ENCODE results near the gene RC3H1.

RC3H1 gene

DNA sequence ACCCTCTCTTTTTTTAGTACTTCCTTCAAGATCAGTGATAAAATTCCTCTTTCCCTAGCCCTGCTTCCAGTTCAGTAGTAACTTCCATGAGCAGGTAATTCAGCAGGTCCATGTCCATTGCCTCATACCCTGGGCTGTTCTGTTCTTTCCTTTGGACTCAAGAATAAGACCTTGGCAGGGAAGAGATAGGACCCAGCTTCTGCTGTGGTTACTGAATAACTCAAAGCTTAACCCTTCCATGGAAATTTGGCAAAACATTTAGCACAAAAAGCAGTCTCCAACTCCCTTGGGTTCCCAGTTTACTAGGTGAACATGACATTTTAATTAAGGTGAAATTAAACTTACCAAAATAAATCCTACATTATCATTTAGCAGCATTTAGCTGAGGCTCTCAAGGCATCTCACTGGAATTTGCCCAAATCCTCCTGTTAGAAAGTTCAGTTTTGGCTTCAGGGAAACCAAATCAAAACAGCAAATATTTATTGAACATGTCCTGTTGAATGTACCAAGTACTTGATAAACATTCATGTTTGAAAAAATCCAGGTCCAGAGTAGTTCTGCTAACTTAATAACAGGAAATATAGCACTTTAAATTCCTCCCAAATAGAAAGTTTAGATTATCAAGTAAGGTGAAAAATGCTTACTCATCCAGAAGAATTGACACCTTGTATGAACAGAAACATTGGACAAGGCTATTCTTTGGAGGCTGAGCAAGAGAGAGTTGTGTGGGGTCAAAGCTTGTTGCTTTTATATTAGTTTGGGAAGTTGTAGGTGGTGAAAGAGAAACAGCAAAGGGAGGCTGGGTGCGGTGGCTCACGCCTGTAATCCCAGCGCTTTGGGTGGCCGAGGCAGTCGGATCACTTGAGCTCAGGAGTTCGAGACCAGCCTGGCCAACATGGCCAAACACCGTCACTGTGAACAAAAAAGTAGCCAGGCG lies 96.6 kb downstream of the RC3H1 start:
- DNase-seq (ENCODE audit: insufficient read length) = no peak
- no peak for TF ChIP-seq POLR2AphosphoS5 (IDR thresholded peaks at IDR 0.05; ENCODE audit: low read depth, low read length)
- TF ChIP-seq POLR2A (IDR thresholded peaks at IDR 0.05; ENCODE audit: low read depth, low read length) = no peak
- no peak for TF ChIP-seq TAF1 (IDR thresholded peaks at IDR 0.05; ENCODE audit: borderline replicate concordance, low read depth, low read length)
- no peak for FAIRE-seq

DNA sequence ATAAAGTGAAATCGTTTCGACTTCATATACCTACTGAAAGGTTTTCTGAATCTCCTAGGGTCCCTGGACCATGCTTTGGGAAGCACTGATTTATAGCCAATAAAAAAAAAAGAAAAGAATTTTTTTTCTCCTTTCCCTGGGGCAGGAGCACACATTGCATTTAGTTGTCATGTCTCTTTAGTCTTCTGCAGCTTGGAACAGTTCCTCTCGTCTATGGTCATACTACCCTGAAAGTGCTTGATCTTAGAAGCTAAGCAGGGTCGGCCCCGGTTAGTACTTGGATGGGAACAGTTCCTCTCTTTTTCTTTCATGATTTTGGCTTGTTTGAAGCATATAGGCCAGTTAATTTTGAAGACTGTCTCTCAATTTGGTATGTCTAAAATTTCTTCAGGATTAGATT lies 101.3 kb downstream of the RC3H1 start:
- FAIRE-seq (no peak), DNase-seq (ENCODE audit: insufficient read length) (no peak)
- TF ChIP-seq TAF1 (IDR thresholded peaks at IDR 0.05; ENCODE audit: borderline replicate concordance, low read depth, low read length) (no peak), POLR2AphosphoS5 (IDR thresholded peaks at IDR 0.05; ENCODE audit: low read depth, low read length) (no peak), POLR2A (IDR thresholded peaks at IDR 0.05; ENCODE audit: low read depth, low read length) (no peak)

DNA sequence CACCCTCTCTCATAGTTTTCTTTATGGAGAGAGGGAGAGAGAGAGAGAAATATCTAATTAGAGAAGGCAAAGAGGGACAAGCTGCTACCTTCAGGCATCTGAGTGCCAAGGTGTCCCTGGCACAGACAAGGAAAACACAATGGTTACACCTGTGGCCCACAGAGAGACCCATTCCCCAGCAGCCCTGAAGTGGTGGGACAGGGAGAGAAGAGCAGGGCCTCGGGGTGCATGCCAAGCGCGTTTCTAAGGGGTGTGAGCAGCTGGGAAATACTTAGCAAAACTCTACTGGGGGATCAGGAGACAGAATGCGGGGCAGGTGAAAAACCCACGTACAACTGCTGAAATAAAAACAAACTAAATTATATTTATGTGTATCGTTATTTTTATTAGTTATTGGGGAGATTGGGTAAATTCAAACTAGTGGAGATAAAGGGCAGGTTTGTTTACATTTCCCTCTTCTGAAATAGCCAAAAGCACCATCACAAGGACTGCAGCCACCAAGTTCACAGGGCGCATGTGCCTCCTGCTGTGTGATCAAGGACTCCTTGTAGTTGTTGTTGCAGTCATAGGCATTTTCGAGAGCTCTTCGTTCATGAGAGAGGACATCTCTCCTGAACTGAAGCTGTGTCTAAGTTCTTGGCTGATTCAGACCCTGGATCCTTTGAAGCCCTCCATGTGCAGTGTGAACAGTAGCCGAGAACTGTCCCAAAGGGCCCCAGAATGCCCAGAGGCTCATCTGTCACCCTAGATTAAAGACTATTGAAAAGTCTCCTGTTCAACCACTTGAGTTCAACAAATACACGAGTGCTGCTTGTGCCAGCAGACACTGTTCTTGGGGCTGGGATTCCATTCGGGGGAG lies 104.3 kb downstream of the RC3H1 start:
- DNase-seq (ENCODE audit: insufficient read length) = no peak
- no peak for FAIRE-seq
- TF ChIP-seq POLR2AphosphoS5 (IDR thresholded peaks at IDR 0.05; ENCODE audit: low read depth, low read length) = no peak
- no peak for TF ChIP-seq TAF1 (IDR thresholded peaks at IDR 0.05; ENCODE audit: borderline replicate concordance, low read depth, low read length)
- TF ChIP-seq POLR2A (IDR thresholded peaks at IDR 0.05; ENCODE audit: low read depth, low read length) = no peak

DNA sequence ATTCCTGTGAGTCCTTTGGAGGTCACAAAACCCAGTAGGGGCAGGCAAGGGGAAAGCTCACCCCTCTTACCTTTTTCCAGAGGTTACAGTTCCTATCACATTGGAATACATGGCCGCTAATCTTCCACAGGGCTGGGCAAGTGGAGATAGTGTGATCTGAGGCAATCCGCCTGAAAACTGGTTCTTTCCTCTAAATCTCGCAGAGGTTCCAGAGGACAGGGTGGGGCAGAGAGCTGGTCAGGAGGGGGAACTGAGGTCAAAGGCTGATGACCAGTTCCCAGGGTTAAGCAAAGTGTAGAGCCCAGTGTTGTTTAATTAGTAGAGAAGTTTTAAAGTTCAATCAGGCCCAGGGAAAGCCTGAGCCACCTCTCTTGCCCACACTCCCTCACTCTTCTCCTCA lies 105.0 kb downstream of the RC3H1 start, which contains the start of gene SERPINC1:
SERPINC1 (minus strand) TSS at position 179 of the 400 bp plus-strand sequence; CDS start at position 111, 68 bp downstream.
- DNase-seq (ENCODE audit: insufficient read length) (no peak), FAIRE-seq (no peak)
- TF ChIP-seq POLR2A (IDR thresholded peaks at IDR 0.05; ENCODE audit: low read depth, low read length) (no peak), POLR2AphosphoS5 (IDR thresholded peaks at IDR 0.05; ENCODE audit: low read depth, low read length) (no peak), TAF1 (IDR thresholded peaks at IDR 0.05; ENCODE audit: borderline replicate concordance, low read depth, low read length) (no peak)

DNA sequence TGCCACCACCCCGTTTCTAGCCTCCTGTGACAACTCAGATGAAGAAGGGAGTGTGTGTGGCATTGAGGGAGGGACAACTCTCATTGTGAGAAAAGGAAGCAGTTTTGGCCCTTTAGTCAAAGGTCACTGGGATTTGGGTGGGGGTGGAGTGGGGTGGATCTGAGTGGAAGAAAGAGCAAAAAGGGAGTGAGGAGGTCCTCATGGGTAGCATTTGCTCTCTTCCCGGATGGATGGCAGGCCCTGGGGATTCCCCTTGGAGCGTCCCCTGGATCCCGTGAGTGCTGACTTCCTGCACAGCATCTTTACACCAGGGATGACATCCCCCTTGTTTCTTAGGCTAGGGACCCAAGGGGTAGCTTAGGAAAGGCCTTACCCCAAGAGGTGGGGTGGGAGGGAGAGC lies 105.5 kb downstream of the RC3H1 start:
- DNase-seq (ENCODE audit: insufficient read length) (no peak), FAIRE-seq (no peak)
- TF ChIP-seq POLR2AphosphoS5 (IDR thresholded peaks at IDR 0.05; ENCODE audit: low read depth, low read length) (no peak), TAF1 (IDR thresholded peaks at IDR 0.05; ENCODE audit: borderline replicate concordance, low read depth, low read length) (no peak), POLR2A (IDR thresholded peaks at IDR 0.05; ENCODE audit: low read depth, low read length) (no peak)

DNA sequence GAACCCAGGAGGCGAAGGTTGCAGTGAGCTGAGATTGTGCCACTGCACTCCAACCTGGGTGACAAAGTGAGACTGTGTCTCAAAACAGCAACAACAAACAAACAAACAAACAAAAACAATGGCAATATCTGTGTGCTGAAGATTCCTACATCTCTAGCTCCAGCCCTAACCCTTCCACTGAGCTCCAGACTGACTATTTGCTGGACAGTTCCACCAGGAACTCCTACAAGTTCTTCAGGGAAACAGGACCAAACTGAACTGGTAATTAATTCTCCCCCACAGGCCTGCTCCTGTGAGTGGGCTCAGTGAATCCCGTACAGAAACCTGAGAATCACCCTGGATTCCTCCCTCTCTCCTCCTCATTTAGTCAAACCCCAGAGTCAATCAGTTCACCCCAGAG lies 106.6 kb downstream of the RC3H1 start:
- DNase-seq (ENCODE audit: insufficient read length) = no peak
- TF ChIP-seq TAF1 (IDR thresholded peaks at IDR 0.05; ENCODE audit: borderline replicate concordance, low read depth, low read length) = no peak
- no peak for TF ChIP-seq POLR2AphosphoS5 (IDR thresholded peaks at IDR 0.05; ENCODE audit: low read depth, low read length)
- no peak for TF ChIP-seq POLR2A (IDR thresholded peaks at IDR 0.05; ENCODE audit: low read depth, low read length)
- FAIRE-seq = no peak

DNA sequence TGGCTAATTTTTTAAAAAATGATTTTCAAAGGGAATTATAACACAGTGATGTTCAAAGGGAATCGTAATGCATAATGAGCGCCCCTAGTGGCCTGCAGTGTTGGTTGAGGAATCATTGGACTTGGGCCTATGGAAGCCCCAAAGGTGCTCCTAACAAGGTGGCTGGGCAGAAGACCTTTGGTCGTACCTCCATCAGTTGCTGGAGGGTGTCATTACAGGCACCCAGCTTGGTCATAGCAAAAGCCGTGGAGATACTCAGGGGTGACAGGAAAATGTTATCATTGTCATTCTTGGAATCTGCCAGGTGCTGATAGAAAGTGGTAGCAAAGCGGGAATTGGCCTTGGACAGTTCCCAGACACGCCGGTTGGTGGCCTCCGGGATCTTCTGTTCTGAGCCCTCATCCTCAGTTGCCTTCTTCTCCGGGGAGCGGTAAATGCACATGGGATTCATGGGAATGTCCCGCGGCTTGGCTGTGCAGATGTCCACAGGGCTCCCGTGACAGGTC lies 107.7 kb downstream of the RC3H1 start:
- TF ChIP-seq TAF1 (IDR thresholded peaks at IDR 0.05; ENCODE audit: borderline replicate concordance, low read depth, low read length) (no peak), POLR2AphosphoS5 (IDR thresholded peaks at IDR 0.05; ENCODE audit: low read depth, low read length) (no peak)
- FAIRE-seq = peak; percentile 9
- DNase-seq (ENCODE audit: insufficient read length) = peak; percentile 33

DNA sequence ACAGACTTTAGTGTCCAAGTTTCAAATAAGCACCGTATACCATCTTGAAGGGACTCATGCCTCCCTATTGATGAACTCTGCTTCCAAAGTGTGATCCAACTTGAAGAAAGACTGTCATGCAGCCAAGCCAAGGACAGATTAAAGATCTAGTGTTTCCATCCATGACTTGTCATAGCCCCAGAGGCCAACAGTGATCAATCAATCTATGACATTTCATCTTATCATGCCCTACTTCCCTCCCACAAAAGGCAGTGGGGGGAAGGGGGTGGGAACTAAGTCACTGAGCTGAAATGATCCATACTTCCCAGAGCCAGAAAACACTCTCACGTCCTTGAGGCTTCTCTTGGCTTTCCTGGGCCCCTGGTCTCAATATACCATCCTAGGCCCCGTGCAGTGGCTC lies 109.0 kb downstream of the RC3H1 start:
- TF ChIP-seq POLR2A (IDR thresholded peaks at IDR 0.05; ENCODE audit: low read depth, low read length) (no peak), TAF1 (IDR thresholded peaks at IDR 0.05; ENCODE audit: borderline replicate concordance, low read depth, low read length) (no peak), POLR2AphosphoS5 (IDR thresholded peaks at IDR 0.05; ENCODE audit: low read depth, low read length) (no peak)
- DNase-seq (ENCODE audit: insufficient read length) (no peak), FAIRE-seq (no peak)

DNA sequence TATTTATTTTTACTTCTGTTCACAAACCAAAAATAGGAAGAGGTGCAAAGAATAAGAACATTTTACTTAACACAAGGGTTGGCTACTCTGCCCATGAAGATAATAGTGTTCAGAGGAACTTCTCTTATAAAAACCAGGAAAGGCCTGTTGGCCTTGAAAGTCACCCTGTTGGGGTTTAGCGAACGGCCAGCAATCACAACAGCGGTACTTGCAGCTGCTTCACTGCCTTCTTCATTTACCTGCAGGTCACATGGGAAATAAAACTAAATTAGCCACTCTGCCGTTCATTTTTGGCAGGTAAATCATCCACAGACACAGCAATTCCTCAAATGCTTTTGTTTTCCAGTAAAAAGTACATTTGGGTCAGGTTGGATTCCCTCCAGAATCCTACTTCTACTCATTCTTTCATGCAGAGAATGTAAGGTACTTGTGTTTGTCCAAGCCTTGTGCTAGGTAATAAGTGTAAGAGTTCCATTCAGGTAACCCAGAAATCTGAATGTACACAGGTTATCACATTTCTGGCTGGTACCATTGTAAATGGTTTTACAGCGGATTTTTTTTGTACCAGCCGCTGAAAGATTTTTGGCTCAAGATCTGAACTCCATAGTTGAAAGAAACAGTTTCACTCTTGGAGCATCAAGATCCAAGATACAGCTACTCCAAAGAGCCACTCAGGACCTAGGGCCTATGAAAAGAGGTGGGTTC lies 118.2 kb downstream of the RC3H1 start:
- TF ChIP-seq POLR2A (IDR thresholded peaks at IDR 0.05; ENCODE audit: low read depth, low read length) (no peak), POLR2AphosphoS5 (IDR thresholded peaks at IDR 0.05; ENCODE audit: low read depth, low read length) (no peak), TAF1 (IDR thresholded peaks at IDR 0.05; ENCODE audit: borderline replicate concordance, low read depth, low read length) (no peak)
- DNase-seq (ENCODE audit: insufficient read length) = no peak
- no peak for FAIRE-seq

DNA sequence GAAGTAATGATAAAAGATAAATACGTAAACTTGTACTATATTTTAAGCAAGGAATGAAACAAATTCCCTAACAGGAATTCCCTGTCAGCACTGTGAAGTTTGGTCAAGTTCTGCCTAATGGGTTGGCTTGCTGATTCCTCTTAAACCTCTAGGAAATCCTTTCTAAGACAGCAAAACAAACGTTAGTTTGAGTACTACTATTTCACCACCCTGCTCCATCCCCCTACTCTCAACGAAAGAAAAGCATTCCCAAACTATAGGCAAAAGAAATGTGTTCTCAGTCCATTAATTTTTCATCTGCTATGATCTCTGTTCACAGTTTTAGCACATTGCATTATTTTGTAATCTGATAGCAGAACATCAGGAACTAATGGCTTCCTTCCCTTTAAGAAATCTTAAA lies 121.2 kb downstream of the RC3H1 start:
- FAIRE-seq (no peak), DNase-seq (ENCODE audit: insufficient read length) (no peak)
- no peak for TF ChIP-seq POLR2AphosphoS5 (IDR thresholded peaks at IDR 0.05; ENCODE audit: low read depth, low read length)
- TF ChIP-seq POLR2A (IDR thresholded peaks at IDR 0.05; ENCODE audit: low read depth, low read length) = no peak
- TF ChIP-seq TAF1 (IDR thresholded peaks at IDR 0.05; ENCODE audit: borderline replicate concordance, low read depth, low read length) = no peak

DNA sequence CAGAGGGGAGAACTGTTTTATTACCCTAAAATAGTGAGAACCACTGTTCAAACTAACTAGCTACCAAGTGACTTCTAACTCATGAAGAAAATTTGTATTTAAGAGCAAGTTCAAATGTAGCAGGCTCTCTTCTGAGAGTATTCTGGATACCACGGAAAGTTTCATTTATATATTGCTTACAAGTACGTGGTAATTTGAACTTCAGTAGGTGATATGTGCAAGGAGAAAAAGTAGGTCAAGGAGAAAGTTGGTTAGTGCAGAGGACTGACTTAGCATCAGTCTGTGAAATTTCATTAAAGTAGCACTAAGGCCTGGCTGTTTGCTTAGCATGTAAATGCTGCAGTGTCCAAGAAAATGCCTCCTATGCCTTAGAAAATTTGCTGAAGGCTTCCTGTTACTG lies 121.7 kb downstream of the RC3H1 start:
- TF ChIP-seq POLR2A (IDR thresholded peaks at IDR 0.05; ENCODE audit: low read depth, low read length) (no peak), TAF1 (IDR thresholded peaks at IDR 0.05; ENCODE audit: borderline replicate concordance, low read depth, low read length) (no peak), POLR2AphosphoS5 (IDR thresholded peaks at IDR 0.05; ENCODE audit: low read depth, low read length) (no peak)
- DNase-seq (ENCODE audit: insufficient read length) (no peak), FAIRE-seq (peak; percentile 70)
